Measurements from ENCODE around the gene NIN. TPM values are rescaled to one million over a fixed set of nuclear protein-coding genes. Genes with fewer than 3 reads are reported as not detected.

Gene NIN
- total and polyA plus RNA-seq, 4 donors: 17.9 to 46.9 (median 33.1) TPM

- Histone ChIP-seq H3K27me3 (ENCODE audit: control insufficient read depth, insufficient read depth, low read length) (no peaks in the 10 kb centered on the region), H3K4me1 (ENCODE audit: control insufficient read depth, insufficient read depth, low read length) (peaks cover 10% of the 10 kb centered on the region), H3K27ac (ENCODE audit: low read depth, low read length) (no peak overlapping the region), H3K9me3 (ENCODE audit: control insufficient read depth, insufficient read depth, low read length) (no peaks in the 10 kb centered on the region), H3K4me3 (ENCODE audit: low read depth, low read length) (no peak overlapping the region), H3K36me3 (ENCODE audit: control insufficient read depth, insufficient read depth, low read length) (no peaks in the 10 kb centered on the region)
- no peak for DNase-seq (ENCODE audit: low read depth in 4 of 6, low spot score in 6 of 6)
Measured at GRCh38 chr14:50864237-50864636, 33.3 kb upstream of the NIN start.

- Histone ChIP-seq H3K36me3 (ENCODE audit: control insufficient read depth, insufficient read depth, low read length) (no peaks in the 10 kb centered on the region), H3K4me1 (ENCODE audit: control insufficient read depth, insufficient read depth, low read length) (peaks cover 12% of the 10 kb centered on the region), H3K9me3 (ENCODE audit: control insufficient read depth, insufficient read depth, low read length) (no peaks in the 10 kb centered on the region), H3K4me3 (ENCODE audit: low read depth, low read length) (no peak overlapping the region), H3K27me3 (ENCODE audit: control insufficient read depth, insufficient read depth, low read length) (no peaks in the 10 kb centered on the region), H3K27ac (ENCODE audit: low read depth, low read length) (no peak overlapping the region)
- WGBS (ENCODE audit: insufficient coverage): 33% methylated on average over 1 of the region's 4 CpGs
- DNase-seq (ENCODE audit: low read depth in 4 of 6, low spot score in 6 of 6): no peak
Measured at GRCh38 chr14:50862036-50862570, 31.1 kb upstream of the NIN start.

GRCh38 chr14:50860478-50861086, 29.6 kb upstream of the NIN start:
- H3K4me1 ChIP-seq (ENCODE audit: control insufficient read depth, insufficient read depth, low read length): peaks cover 12% of the 10 kb centered on the region
- H3K27me3 ChIP-seq (ENCODE audit: control insufficient read depth, insufficient read depth, low read length): no peaks in the 10 kb centered on the region
- peak overlapping the region; percentile 59 for H3K4me3 ChIP-seq (ENCODE audit: low read depth, low read length)
- no peaks in the 10 kb centered on the region for H3K36me3 ChIP-seq (ENCODE audit: control insufficient read depth, insufficient read depth, low read length)
- peak; percentile 50 to 96 (median 80) for DNase-seq (ENCODE audit: low read depth in 4 of 6, low spot score in 6 of 6)
- no peaks in the 10 kb centered on the region for H3K9me3 ChIP-seq (ENCODE audit: control insufficient read depth, insufficient read depth, low read length)
- peak overlapping the region; percentile 91 for H3K27ac ChIP-seq (ENCODE audit: low read depth, low read length)
- no CpG with 5 or more reads among the region's 6 CpGs for WGBS (ENCODE audit: insufficient coverage)

GRCh38 chr14:50859296-50859624, 28.3 kb upstream of the NIN start:
- no CpG with 5 or more reads among the region's 1 CpG for WGBS (ENCODE audit: insufficient coverage)

GRCh38 chr14:50856660-50857059, 25.7 kb upstream of the NIN start:
- no peaks in the 10 kb centered on the region for H3K9me3 ChIP-seq (ENCODE audit: control insufficient read depth, insufficient read depth, low read length)
- peaks cover 12% of the 10 kb centered on the region for H3K4me1 ChIP-seq (ENCODE audit: control insufficient read depth, insufficient read depth, low read length)
- no peak overlapping the region for H3K4me3 ChIP-seq (ENCODE audit: low read depth, low read length)
- no peaks in the 10 kb centered on the region for H3K36me3 ChIP-seq (ENCODE audit: control insufficient read depth, insufficient read depth, low read length)
- DNase-seq (ENCODE audit: low read depth in 4 of 6, low spot score in 6 of 6): no peak
- H3K27me3 ChIP-seq (ENCODE audit: control insufficient read depth, insufficient read depth, low read length): no peaks in the 10 kb centered on the region
- WGBS (ENCODE audit: insufficient coverage): 97% methylated on average over 5 of the region's 5 CpGs
- no peak overlapping the region for H3K27ac ChIP-seq (ENCODE audit: low read depth, low read length)

More at GRCh38 chr14:50859296-50859624, 28.3 kb upstream of the NIN start:
- H3K36me3 ChIP-seq (ENCODE audit: control insufficient read depth, insufficient read depth, low read length): no peaks in the 10 kb centered on the region
- no peaks in the 10 kb centered on the region for H3K9me3 ChIP-seq (ENCODE audit: control insufficient read depth, insufficient read depth, low read length)
- no peak for DNase-seq (ENCODE audit: low read depth in 4 of 6, low spot score in 6 of 6)
- peak overlapping the region; percentile 91 for H3K27ac ChIP-seq (ENCODE audit: low read depth, low read length)
- peaks cover 12% of the 10 kb centered on the region for H3K4me1 ChIP-seq (ENCODE audit: control insufficient read depth, insufficient read depth, low read length)
- peak overlapping the region; percentile 59 for H3K4me3 ChIP-seq (ENCODE audit: low read depth, low read length)
- H3K27me3 ChIP-seq (ENCODE audit: control insufficient read depth, insufficient read depth, low read length): no peaks in the 10 kb centered on the region

GRCh38 chr14:50855558-50855957, 24.6 kb upstream of the NIN start:
- 86% methylated on average over 1 of the region's 1 CpG for WGBS (ENCODE audit: insufficient coverage)
- H3K4me3 ChIP-seq (ENCODE audit: low read depth, low read length): no peak overlapping the region
- DNase-seq (ENCODE audit: low read depth in 4 of 6, low spot score in 6 of 6): no peak

GRCh38 chr14:50854521-50854920, 23.6 kb upstream of the NIN start:
- Histone ChIP-seq H3K27me3 (ENCODE audit: control insufficient read depth, insufficient read depth, low read length) (no peaks in the 10 kb centered on the region), H3K9me3 (ENCODE audit: control insufficient read depth, insufficient read depth, low read length) (no peaks in the 10 kb centered on the region), H3K27ac (ENCODE audit: low read depth, low read length) (no peak overlapping the region), H3K36me3 (ENCODE audit: control insufficient read depth, insufficient read depth, low read length) (no peaks in the 10 kb centered on the region), H3K4me3 (ENCODE audit: low read depth, low read length) (no peak overlapping the region), H3K4me1 (ENCODE audit: control insufficient read depth, insufficient read depth, low read length) (peaks cover 5% of the 10 kb centered on the region)
- DNase-seq (ENCODE audit: low read depth in 4 of 6, low spot score in 6 of 6): no peak
- WGBS (ENCODE audit: insufficient coverage): 97% methylated on average over 4 of the region's 5 CpGs

More at GRCh38 chr14:50855558-50855957, 24.6 kb upstream of the NIN start:
- Histone ChIP-seq H3K27me3 (ENCODE audit: control insufficient read depth, insufficient read depth, low read length) (no peaks in the 10 kb centered on the region), H3K36me3 (ENCODE audit: control insufficient read depth, insufficient read depth, low read length) (no peaks in the 10 kb centered on the region), H3K4me1 (ENCODE audit: control insufficient read depth, insufficient read depth, low read length) (peaks cover 12% of the 10 kb centered on the region), H3K9me3 (ENCODE audit: control insufficient read depth, insufficient read depth, low read length) (no peaks in the 10 kb centered on the region), H3K27ac (ENCODE audit: low read depth, low read length) (no peak overlapping the region)

- no peaks in the 10 kb centered on the region for H3K4me1 ChIP-seq (ENCODE audit: control insufficient read depth, insufficient read depth, low read length)
- no peaks in the 10 kb centered on the region for H3K9me3 ChIP-seq (ENCODE audit: control insufficient read depth, insufficient read depth, low read length)
- no peak overlapping the region for H3K27ac ChIP-seq (ENCODE audit: low read depth, low read length)
- no peak for DNase-seq (ENCODE audit: low read depth in 4 of 6, low spot score in 6 of 6)
- no peak overlapping the region for H3K4me3 ChIP-seq (ENCODE audit: low read depth, low read length)
- H3K27me3 ChIP-seq (ENCODE audit: control insufficient read depth, insufficient read depth, low read length): no peaks in the 10 kb centered on the region
- no peaks in the 10 kb centered on the region for H3K36me3 ChIP-seq (ENCODE audit: control insufficient read depth, insufficient read depth, low read length)
Measured at GRCh38 chr14:50853891-50854290, 22.9 kb upstream of the NIN start.

- 95% methylated on average over 8 of the region's 8 CpGs for WGBS (ENCODE audit: insufficient coverage)
- Histone ChIP-seq H3K9me3 (ENCODE audit: control insufficient read depth, insufficient read depth, low read length) (no peaks in the 10 kb centered on the region), H3K27ac (ENCODE audit: low read depth, low read length) (no peak overlapping the region), H3K4me3 (ENCODE audit: low read depth, low read length) (no peak overlapping the region), H3K36me3 (ENCODE audit: control insufficient read depth, insufficient read depth, low read length) (no peaks in the 10 kb centered on the region), H3K27me3 (ENCODE audit: control insufficient read depth, insufficient read depth, low read length) (no peaks in the 10 kb centered on the region), H3K4me1 (ENCODE audit: control insufficient read depth, insufficient read depth, low read length) (no peaks in the 10 kb centered on the region)
- DNase-seq (ENCODE audit: low read depth in 4 of 6, low spot score in 6 of 6): no peak
Measured at GRCh38 chr14:50846226-50846880, 15.4 kb upstream of the NIN start.

- Histone ChIP-seq H3K27ac (ENCODE audit: low read depth, low read length) (no peak overlapping the region), H3K9me3 (ENCODE audit: control insufficient read depth, insufficient read depth, low read length) (no peaks in the 10 kb centered on the region), H3K27me3 (ENCODE audit: control insufficient read depth, insufficient read depth, low read length) (no peaks in the 10 kb centered on the region), H3K4me3 (ENCODE audit: low read depth, low read length) (no peak overlapping the region), H3K4me1 (ENCODE audit: control insufficient read depth, insufficient read depth, low read length) (no peaks in the 10 kb centered on the region), H3K36me3 (ENCODE audit: control insufficient read depth, insufficient read depth, low read length) (no peaks in the 10 kb centered on the region)
- DNase-seq (ENCODE audit: low read depth in 4 of 6, low spot score in 6 of 6): no peak
- WGBS (ENCODE audit: insufficient coverage): no CpG with 5 or more reads among the region's 3 CpGs
Measured at GRCh38 chr14:50845166-50845565, 14.2 kb upstream of the NIN start.
